Measurements from ENCODE around the gene LDLRAD4. TPM values are rescaled to one million over a fixed set of nuclear protein-coding genes. Genes with fewer than 3 reads are reported as not detected.

LDLRAD4 gene
- total and polyA plus RNA-seq, 8 donors, result 2.0 to 47.9 (median 9.0) TPM

- no peaks in the 10 kb centered on the region for H3K4me1 ChIP-seq
- H3K36me3 ChIP-seq, result peaks cover 0 to 10% (median 4%) of the 10 kb centered on the region in 4 donors
- intact Hi-C loops (cut with DNase I; ENCODE audit: low total_unique reads), result no loop called here
- 90 to 95% (median 93%) methylated on average over 9 of the region's 9 CpGs for WGBS, 5 donors
- no peak for DNase-seq
- H3K27ac ChIP-seq, result no peak overlapping the region
- no peaks in the 10 kb centered on the region for H3K9me3 ChIP-seq
- H3K27me3 ChIP-seq, result no peaks in the 10 kb centered on the region
- H3K4me3 ChIP-seq, result no peak overlapping the region
- TF ChIP-seq POLR2AphosphoS5 (IDR thresholded peaks at IDR 0.05), result no peak
- no peak for TF ChIP-seq POLR2A (IDR thresholded peaks at IDR 0.05)
- TF ChIP-seq EP300 (IDR thresholded peaks at IDR 0.05), result no peak
- no peak for TF ChIP-seq CTCF (IDR thresholded peaks at IDR 0.05)
Measured at GRCh38 chr18:13492314-13492713, 273.8 kb downstream of the LDLRAD4 start.

GRCh38 chr18:13493079-13493478 is 274.5 kb downstream of the LDLRAD4 start:
- no peaks in the 10 kb centered on the region for H3K27me3 ChIP-seq
- no peak for DNase-seq
- no peaks in the 10 kb centered on the region for H3K9me3 ChIP-seq
- peaks cover 0 to 8% (median 3%) of the 10 kb centered on the region in 4 donors for H3K36me3 ChIP-seq
- H3K4me1 ChIP-seq, result no peaks in the 10 kb centered on the region
- WGBS, 5 donors, result 55 to 69% (median 61%) methylated on average over 1 of the region's 1 CpG
- no peak overlapping the region for H3K27ac ChIP-seq
- H3K4me3 ChIP-seq, result no peak overlapping the region
- intact Hi-C loops (cut with DNase I; ENCODE audit: low total_unique reads), result no loop called here
- TF ChIP-seq EP300 (IDR thresholded peaks at IDR 0.05) (no peak), CTCF (IDR thresholded peaks at IDR 0.05) (no peak), POLR2AphosphoS5 (IDR thresholded peaks at IDR 0.05) (no peak), POLR2A (IDR thresholded peaks at IDR 0.05) (no peak)

GRCh38 chr18:13493725-13494124 is 275.2 kb downstream of the LDLRAD4 start:
- no peak overlapping the region for H3K4me3 ChIP-seq
- H3K36me3 ChIP-seq, result peaks cover 0 to 14% (median 6%) of the 10 kb centered on the region in 4 donors
- H3K9me3 ChIP-seq, result peaks cover 0 to 5% (median 0%) of the 10 kb centered on the region in 4 donors
- intact Hi-C loops (cut with DNase I; ENCODE audit: low total_unique reads), result no loop called here
- H3K27me3 ChIP-seq, result no peaks in the 10 kb centered on the region
- H3K27ac ChIP-seq, result no peak overlapping the region
- WGBS, 5 donors, result 85 to 90% (median 87%) methylated on average over 16 of the region's 16 CpGs
- DNase-seq, result no peak
- TF ChIP-seq POLR2A (IDR thresholded peaks at IDR 0.05), result no peak
- TF ChIP-seq EP300 (IDR thresholded peaks at IDR 0.05), result no peak
- no peak for TF ChIP-seq CTCF (IDR thresholded peaks at IDR 0.05)
- TF ChIP-seq POLR2AphosphoS5 (IDR thresholded peaks at IDR 0.05), result no peak
- H3K4me1 ChIP-seq, result no peaks in the 10 kb centered on the region

- H3K27me3 ChIP-seq, result no peaks in the 10 kb centered on the region
- peaks cover 0 to 17% (median 8%) of the 10 kb centered on the region in 4 donors for H3K36me3 ChIP-seq
- WGBS, 5 donors, result 82 to 86% (median 85%) methylated on average over 14 of the region's 14 CpGs
- no peak for DNase-seq
- H3K9me3 ChIP-seq, result peaks cover 0 to 8% (median 0%) of the 10 kb centered on the region in 4 donors
- no peaks in the 10 kb centered on the region for H3K4me1 ChIP-seq
- TF ChIP-seq POLR2AphosphoS5 (IDR thresholded peaks at IDR 0.05), result no peak
- TF ChIP-seq EP300 (IDR thresholded peaks at IDR 0.05), result no peak
- TF ChIP-seq POLR2A (IDR thresholded peaks at IDR 0.05), result no peak
- no peak for TF ChIP-seq CTCF (IDR thresholded peaks at IDR 0.05)
- no peak overlapping the region for H3K4me3 ChIP-seq
- intact Hi-C loops (cut with DNase I; ENCODE audit: low total_unique reads), result no loop called here
- H3K27ac ChIP-seq, result no peak overlapping the region
Measured at GRCh38 chr18:13494871-13495445, 276.4 kb downstream of the LDLRAD4 start.

Measured in stomach (tissue), 9 donors.